Measurements from ENCODE around the gene TFPI2. TPM values are rescaled to one million over a fixed set of nuclear protein-coding genes. Genes with fewer than 3 reads are reported as not detected.
"Not testable (repeated sequence)": the region's sequence is repeated elsewhere in the genome, so short reads cannot be mapped to it uniquely, and the experiment has no call there.

The TFPI2 gene, protein sequence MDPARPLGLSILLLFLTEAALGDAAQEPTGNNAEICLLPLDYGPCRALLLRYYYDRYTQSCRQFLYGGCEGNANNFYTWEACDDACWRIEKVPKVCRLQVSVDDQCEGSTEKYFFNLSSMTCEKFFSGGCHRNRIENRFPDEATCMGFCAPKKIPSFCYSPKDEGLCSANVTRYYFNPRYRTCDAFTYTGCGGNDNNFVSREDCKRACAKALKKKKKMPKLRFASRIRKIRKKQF
- total RNA-seq (ENCODE audit: insufficient read depth, low replicate concordance): 27.7 TPM

- DNase-seq (ENCODE audit: low spot score): peak; percentile 67
Observed at GRCh38 chr7:93890464-93891068, at the start of gene TFPI2. Gene TFPI2 (minus strand): TSS chr7:93890753. CDS start chr7:93890678, 75 bp downstream.

GRCh38 chr7:93938293-93938692, 47.7 kb upstream of the TFPI2 start:
- no peak for DNase-seq (ENCODE audit: low spot score)

GRCh38 chr7:93937818-93938217, 47.3 kb upstream of the TFPI2 start:
- DNase-seq (ENCODE audit: low spot score): no peak

- no peak for DNase-seq (ENCODE audit: low spot score)
Observed at GRCh38 chr7:93935102-93935501, 44.5 kb upstream of the TFPI2 start.

DNA sequence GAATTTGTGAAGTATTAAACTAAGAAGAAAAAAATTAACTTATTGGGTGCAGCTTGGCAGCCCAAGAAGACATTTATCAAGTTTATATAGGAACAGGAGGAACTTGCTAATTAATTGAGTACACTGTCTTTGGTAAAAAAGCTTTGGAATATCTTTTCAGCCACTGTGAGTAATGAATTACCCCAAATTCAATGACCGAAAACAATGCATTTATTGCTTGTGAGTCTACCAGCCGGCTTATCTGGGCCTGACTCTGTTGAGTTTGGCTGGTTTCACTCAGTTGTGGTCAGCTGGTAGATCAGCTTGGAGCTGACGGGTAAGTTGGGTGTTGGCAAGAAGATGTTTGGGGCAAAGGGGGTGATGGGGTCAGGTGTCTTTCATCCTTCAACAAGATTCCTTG, 42.6 kb upstream of the TFPI2 start:
- no peak for DNase-seq (ENCODE audit: low spot score)

DNA sequence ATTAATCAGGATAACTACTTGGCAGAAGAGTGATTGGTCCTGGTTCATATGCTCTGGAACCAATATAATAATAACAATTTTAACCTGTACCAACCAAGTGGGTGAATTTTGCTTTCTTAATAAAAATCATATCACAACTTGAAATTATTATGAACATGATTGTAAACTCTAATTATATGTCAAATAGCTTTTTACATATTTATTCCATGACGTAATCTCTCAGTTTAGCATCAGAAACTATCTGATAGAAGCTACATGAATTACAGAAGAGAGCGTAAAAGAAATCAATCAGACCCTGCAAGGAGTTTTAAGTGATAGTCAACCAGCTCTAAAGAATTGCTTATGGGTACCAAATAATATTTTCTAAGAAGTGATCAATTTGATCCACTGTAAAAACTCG, 41.1 kb upstream of the TFPI2 start:
- no peak for DNase-seq (ENCODE audit: low spot score)

DNA sequence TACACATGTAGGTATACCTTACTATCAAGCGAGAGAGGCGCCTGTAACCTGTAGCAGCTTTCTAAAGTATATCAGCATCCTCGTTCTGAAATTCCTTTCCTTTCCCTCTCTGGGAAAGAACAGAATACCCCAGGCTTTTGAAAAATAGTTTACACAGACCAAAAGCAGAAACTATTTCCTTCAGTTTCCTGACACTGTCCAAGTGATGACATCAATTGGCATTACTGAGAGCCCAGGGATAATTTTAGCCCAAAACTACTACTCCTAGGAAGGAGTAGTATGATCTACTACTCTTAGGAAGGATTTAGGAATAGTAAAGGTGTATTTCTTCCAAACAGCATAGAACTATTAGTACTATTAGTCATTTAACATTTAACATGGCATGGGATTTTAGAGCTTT, 37.0 kb upstream of the TFPI2 start:
- DNase-seq (ENCODE audit: low spot score): peak; percentile 68

DNA sequence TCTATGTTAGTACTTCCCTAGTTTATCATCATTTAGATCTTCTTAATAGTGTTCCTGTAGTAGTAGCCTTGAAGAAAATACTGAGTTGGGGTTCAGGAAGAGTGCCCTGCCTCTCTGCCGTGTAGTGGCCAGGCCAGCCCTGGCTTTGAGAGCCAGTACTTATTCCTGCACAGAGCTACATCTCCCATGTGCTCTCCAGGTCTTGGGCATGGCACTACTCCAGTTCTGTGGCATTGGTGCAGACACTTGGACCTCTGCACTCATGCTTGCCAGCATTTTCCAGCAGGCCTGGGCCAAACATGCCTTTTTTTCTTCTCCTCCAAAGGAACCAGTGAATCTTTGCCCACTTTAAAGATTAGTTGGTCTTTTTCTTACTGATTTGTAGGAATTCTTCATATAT, 36.2 kb upstream of the TFPI2 start:
- no peak for DNase-seq (ENCODE audit: low spot score)

GRCh38 chr7:93923942-93924341, 33.4 kb upstream of the TFPI2 start:
- no peak for DNase-seq (ENCODE audit: low spot score)

DNA sequence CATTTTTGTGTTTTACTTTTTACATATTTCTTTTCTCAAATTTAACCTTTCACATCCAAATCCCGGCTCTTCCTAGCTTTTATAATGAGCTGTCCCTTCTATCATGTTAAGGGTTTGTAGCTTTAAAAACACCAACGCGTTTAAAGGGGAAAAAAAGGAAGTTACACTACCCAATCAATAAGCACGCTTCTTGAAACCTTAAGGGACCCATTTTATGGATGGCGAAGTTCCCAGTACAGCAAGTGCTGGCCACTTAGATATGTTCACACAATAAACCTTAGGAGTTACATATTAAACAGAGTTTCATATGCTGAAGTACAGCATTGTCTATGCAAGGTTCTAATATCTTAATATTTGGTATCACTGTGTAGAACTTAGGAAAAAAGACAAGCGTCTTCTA, 32.7 kb upstream of the TFPI2 start:
- no peak for DNase-seq (ENCODE audit: low spot score)

DNA sequence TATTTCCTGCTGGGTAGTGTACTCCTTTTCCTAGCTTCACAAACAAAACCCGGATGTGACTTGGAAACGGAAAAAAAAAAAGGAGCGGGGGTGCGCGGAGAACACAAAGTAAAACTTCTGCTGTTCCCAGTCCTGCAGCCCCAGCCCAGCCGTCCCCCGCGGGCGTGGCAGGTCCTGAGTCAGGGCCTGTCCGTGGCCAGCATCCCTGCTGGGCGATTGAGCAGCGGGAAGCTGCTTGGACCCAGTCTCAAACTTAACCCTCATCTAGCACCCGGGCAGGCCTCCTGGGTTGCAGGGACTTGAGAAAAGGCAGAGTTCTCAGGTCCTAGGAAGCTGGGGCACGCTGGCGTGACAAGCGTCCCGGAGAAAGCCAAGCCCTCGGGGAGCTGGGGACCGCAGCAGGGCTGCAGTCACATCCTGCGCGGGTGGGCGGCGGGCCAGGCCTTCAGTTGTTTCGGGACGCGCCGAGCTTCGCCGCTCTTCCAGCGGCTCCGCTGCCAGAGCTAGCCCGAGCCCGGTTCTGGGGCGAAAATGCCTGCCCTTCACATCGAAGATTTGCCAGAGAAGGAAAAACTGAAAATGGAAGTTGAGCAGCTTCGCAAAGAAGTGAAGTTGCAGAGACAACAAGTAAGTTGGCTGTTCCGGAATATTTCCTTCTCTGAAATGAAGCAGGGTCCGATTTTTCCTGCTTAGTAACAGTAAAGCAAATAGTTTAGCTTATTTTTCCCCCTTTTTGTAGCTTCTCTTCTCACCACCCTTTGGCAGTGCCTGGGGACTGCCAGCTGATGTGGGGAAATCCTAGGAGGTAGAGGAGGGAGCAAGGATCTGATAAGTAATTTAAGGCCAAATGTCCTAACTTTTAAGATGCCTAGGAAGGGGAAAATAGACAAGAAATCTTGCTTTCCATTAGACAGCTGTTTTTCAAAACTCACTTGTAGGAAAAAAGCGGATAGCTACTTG, 31.3 kb upstream of the TFPI2 start, which contains the start of gene GNG11:
TSS of gene GNG11 (plus strand) at position 129 of the 960 bp plus-strand sequence. CDS start at position 532, 403 bp downstream.
- peak; percentile 80 for DNase-seq (ENCODE audit: low spot score)

- DNase-seq (ENCODE audit: low spot score): peak; percentile 31
Observed at GRCh38 chr7:93921186-93921585, 30.6 kb upstream of the TFPI2 start.

DNA sequence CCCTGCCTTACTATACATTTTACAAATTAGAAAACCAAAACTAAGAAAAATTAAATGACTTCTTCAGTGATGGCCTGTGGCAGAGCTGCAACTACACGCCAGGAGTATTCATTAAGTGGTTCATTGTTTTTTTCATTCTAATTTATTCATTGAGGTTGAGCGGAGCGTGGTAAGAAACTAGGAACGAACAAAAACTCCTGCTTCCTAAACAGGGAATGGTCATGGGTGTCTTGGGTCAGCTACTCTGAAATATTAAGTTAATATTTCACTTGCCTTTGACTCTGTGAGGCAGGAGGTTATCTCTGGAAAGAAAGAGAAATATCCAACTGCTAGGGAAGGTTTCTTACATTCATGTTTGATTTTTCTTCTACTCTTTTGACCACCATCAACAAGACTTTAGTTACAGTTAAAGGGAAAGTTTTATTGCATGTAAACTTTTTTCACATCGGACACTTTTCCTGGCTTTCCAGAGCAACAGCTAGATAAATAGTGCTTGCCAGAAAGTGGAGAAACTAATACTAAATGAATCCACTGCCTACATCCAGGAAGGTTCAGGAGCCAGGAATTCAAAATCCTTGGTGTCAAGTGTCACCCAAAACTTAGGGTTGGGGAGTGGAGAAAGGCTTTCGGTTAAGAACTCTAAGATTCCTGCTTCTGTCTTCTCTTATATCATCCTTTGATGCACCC, 30.1 kb upstream of the TFPI2 start:
- DNase-seq (ENCODE audit: low spot score): peak; percentile 51

DNA sequence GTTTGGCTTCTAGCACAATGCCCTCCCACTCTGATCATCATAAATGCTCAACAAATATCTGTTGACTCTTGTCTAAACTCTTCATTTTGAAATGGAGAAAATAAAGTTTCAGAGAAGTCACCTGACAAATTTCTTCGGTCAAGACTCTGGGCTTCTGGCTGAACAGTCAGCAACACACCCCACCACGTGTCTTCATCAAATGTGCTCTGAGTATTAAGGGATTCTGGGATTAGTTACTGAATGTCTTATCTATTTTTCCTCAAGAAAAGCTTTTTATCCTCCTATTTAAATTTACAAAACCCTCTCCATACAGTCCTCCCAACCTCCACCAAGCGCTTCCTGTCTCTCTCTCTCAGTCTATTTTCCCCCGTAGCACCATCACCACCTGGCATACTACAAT, 25.8 kb upstream of the TFPI2 start:
- DNase-seq (ENCODE audit: low spot score): peak; percentile 86

- not testable (repeated sequence) for DNase-seq (ENCODE audit: low spot score)
Observed at GRCh38 chr7:93915888-93916287, 25.3 kb upstream of the TFPI2 start.

DNA sequence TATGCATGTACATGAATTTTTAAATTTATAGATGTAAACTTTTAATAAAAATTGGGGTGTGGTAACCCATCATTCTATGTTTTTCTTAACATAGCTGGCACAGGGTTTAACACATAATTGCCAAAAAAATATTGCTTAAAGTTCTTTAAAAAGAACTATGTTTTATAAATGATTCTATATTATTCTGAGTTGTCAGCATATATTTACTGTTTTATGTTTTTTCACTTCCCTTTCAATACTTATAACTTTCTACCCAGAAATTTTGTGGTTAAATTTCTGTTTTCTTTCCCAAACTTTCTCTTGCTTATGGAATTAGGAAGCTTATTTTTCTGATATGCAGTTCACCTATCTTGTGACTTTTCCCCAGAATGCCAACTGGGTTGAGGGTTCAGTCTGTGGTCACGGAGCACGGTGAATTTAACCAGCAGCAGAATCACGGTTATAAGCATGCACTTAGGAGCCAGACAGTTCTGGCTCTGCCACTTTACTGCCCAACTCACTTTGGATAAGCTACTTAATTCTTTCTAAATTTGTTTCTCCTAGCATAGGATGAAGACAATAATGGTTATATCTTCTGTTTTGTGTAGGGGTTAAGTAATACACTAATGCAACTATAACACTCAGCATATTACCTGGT, 24.8 kb upstream of the TFPI2 start:
- DNase-seq (ENCODE audit: low spot score): not testable (repeated sequence)

GRCh38 chr7:93914581-93915066, 24.1 kb upstream of the TFPI2 start:
- peak; percentile 83 for DNase-seq (ENCODE audit: low spot score)

DNA sequence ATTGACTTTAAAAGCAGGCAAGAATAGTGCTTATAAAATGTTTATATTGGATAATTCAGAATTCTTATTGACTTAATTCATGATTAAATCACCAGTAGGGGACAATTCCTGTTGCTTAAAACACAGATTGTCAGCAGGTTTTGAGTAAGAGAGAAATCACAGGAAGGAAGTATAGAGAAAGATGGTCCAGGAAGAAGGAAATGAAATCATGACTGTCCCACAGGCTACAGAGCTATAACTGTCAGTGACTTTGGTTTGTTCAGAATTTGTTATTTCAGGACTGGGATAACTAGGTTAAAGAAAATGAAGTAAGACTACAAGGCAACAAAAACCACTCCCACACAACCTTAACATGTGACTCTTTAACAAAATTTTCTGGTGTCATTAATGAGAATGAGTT, 22.6 kb upstream of the TFPI2 start:
- no peak for DNase-seq (ENCODE audit: low spot score)

GRCh38 chr7:93911661-93912060, 21.1 kb upstream of the TFPI2 start:
- not testable (repeated sequence) for DNase-seq (ENCODE audit: low spot score)

DNA sequence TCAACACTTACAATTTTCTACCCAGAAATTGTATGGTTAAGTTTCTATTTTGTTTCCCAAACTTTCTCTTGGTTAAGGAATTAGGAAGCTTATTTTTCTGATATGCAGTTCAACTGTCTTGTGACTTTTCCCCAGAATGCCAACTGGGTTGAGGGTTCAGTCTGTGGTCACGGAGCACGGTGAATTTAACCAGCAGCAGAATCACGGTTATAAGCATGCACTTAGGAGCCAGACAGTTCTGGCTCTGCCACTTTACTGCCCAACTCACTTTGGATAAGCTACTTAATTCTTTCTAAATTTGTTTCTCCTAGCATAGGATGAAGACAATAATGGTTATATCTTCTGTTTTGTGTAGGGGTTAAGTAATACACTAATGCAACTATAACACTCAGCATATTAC, 20.7 kb upstream of the TFPI2 start:
- not testable (repeated sequence) for DNase-seq (ENCODE audit: low spot score)
